Measurements from ENCODE around the gene SUGP2. TPM values are rescaled to one million over a fixed set of nuclear protein-coding genes. Genes with fewer than 3 reads are reported as not detected.

Gene SUGP2
- total RNA-seq, 2 experiments from 2014 or later, result 104 to 112 TPM

DNA sequence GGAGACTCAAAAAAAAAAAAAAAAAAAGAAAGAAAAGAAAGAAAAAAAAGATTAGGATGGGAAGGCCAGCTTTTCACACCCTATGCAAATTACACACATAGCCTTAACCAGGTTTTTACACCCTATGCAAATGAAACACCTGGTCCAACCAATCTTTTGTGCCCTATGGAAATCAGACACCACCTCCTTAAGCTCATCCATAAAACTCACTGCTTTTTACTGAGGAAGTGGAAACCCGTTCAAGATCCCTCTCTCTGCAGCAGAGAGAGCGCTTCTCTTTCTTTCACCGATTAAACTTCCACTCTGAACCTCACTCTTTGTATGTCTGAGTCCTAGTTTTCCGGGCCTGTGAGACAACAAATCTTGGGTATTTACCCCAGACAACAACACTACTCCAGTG lies 67.0 kb downstream of the SUGP2 start:
- CTCF ChIA-PET, result no interaction called here
- Mint-ChIP-seq H3K4me3 (no peak overlapping the region), H3K27ac (no peak overlapping the region), H3K27me3 (peaks cover 11% of the 10 kb centered on the region), H3K9me3 (no peaks in the 10 kb centered on the region), H3K4me1 (ENCODE audit: low read depth) (peaks cover 6% of the 10 kb centered on the region), H3K36me3 (ENCODE audit: low read depth) (no peaks in the 10 kb centered on the region)
- ATAC-seq (no peak), DNase-seq (no peak)
- POLR2A ChIA-PET, result no interaction called here
- TF ChIP-seq, protein P1, sequence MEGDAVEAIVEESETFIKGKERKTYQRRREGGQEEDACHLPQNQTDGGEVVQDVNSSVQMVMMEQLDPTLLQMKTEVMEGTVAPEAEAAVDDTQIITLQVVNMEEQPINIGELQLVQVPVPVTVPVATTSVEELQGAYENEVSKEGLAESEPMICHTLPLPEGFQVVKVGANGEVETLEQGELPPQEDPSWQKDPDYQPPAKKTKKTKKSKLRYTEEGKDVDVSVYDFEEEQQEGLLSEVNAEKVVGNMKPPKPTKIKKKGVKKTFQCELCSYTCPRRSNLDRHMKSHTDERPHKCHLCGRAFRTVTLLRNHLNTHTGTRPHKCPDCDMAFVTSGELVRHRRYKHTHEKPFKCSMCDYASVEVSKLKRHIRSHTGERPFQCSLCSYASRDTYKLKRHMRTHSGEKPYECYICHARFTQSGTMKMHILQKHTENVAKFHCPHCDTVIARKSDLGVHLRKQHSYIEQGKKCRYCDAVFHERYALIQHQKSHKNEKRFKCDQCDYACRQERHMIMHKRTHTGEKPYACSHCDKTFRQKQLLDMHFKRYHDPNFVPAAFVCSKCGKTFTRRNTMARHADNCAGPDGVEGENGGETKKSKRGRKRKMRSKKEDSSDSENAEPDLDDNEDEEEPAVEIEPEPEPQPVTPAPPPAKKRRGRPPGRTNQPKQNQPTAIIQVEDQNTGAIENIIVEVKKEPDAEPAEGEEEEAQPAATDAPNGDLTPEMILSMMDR (IDR thresholded peaks at IDR 0.05), result no peak
- intact Hi-C loops (cut with micrococcal nuclease), result no loop called here

DNA sequence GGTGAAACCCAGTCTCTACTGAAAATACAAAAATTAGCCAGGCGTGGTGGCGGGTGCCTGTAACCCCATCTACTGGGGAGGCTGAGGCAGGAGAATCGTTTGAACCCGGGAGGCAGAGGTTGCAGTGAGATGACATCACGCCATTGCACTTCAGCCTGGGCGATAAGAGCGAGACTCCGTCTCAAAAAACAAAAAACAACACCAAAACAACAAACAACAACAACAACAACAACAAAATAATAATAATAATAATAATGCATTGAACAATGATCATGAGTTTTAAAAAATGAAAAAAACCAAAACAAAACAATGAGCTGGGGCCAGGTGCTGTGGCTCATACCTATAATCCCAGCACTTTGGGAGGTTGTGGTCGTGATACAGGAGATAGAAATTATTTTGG lies 69.2 kb downstream of the SUGP2 start:
- intact Hi-C loops (cut with micrococcal nuclease), result no loop called here
- DNase-seq (no peak), ATAC-seq (no peak)
- H3K9me3 Mint-ChIP-seq, result no peaks in the 10 kb centered on the region
- H3K27ac Mint-ChIP-seq, result no peak overlapping the region
- POLR2A ChIA-PET, result interaction anchor here (0.6 kb wide), 1 partner anchor 274 kb away, joined by 3 read pairs; no protein-coding TSS in a partner anchor
- H3K4me1 Mint-ChIP-seq (ENCODE audit: low read depth), result peaks cover 6% of the 10 kb centered on the region
- TF ChIP-seq, protein P1 (IDR thresholded peaks at IDR 0.05), result no peak
- CTCF ChIA-PET, result no interaction called here
- no peak overlapping the region for H3K4me3 Mint-ChIP-seq
- peaks cover 11% of the 10 kb centered on the region for H3K27me3 Mint-ChIP-seq
- no peaks in the 10 kb centered on the region for H3K36me3 Mint-ChIP-seq (ENCODE audit: low read depth)

DNA sequence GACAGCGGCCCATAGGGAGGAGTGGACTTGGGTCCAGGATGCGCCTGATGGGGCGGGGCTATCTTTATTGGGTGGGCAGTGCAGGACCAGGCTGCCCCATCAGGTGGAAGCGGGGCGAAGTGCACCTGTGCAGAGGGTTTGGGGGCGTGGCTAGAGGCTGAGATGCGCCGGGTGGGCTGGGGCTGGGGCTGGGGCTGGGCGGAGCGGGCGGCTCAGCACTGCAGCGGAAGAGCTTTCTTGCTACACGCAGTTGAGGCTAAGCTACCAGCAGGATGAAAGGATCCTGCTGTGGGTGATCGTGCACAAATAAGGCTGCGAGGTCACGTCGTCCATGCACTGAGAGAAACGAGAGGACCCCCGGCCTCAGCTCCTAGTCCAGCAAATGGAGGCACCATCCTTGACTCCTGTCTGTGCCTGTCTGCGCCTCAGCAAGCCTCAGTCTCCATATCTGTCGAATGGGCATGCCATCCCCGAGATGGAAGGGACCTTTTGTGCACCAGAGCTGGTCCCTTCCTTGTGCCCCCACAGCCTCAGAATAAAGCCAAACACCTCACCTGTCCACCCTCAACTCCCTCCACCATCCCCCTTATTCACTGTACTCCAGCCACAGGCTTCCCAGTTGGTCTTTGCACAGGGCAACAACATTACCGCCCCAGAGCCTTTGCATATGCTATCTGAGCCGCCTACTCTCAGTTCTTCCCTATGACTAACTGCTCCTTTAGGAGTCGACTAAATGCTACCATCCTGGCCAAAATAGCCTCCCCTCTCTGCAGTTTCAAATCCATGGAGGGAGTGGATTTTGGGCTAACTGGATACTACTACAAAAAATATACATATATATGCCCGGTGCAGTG lies 71.3 kb downstream of the SUGP2 start:
- CTCF ChIA-PET, result interaction anchor here (0.7 kb wide), 1 partner anchor 154 kb away, joined by 3 read pairs; no protein-coding TSS in a partner anchor
- TF ChIP-seq, protein P1 (IDR thresholded peaks at IDR 0.05), result no peak
- no peak overlapping the region for H3K4me3 Mint-ChIP-seq
- peaks cover 6% of the 10 kb centered on the region for H3K4me1 Mint-ChIP-seq (ENCODE audit: low read depth)
- H3K27ac Mint-ChIP-seq, result no peak overlapping the region
- ATAC-seq, result peak; percentile 45
- no peaks in the 10 kb centered on the region for H3K36me3 Mint-ChIP-seq (ENCODE audit: low read depth)
- DNase-seq, result peak; percentile 35
- peaks cover 11% of the 10 kb centered on the region for H3K27me3 Mint-ChIP-seq
- intact Hi-C loops (cut with micrococcal nuclease), result no loop called here
- H3K9me3 Mint-ChIP-seq, result no peaks in the 10 kb centered on the region
- POLR2A ChIA-PET, result interaction anchor here (0.5 kb wide), 1 partner anchor 135 kb away, joined by 3 read pairs; no protein-coding TSS in a partner anchor

DNA sequence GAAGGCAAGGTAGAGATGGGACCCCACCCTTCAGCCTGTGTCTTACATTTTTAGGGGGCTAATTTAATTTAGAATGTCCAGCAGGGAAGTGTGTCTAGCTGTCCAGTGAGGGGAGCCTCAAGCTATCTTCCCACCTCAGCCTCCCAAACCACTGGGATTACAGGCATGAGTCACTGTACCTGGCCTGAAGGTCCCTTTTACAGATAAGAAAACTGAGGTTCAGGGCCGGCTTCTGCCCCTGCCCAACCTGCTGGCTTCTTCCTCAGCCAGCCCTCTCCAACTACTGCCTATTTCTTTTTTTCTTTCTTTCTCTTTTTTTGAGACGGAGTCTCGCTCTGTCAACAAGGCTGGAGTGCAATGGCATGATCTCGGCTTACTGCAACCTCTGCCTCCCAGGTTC lies 72.9 kb downstream of the SUGP2 start:
- DNase-seq, result no peak
- ChIA-PET CTCF (no interaction called here), POLR2A (no interaction called here)
- H3K4me1 Mint-ChIP-seq (ENCODE audit: low read depth), result peaks cover 6% of the 10 kb centered on the region
- intact Hi-C loops (cut with micrococcal nuclease), result no loop called here
- TF ChIP-seq, protein P1 (IDR thresholded peaks at IDR 0.05), result no peak
- H3K36me3 Mint-ChIP-seq (ENCODE audit: low read depth), result no peaks in the 10 kb centered on the region
- H3K4me3 Mint-ChIP-seq, result no peak overlapping the region
- no peaks in the 10 kb centered on the region for H3K9me3 Mint-ChIP-seq
- ATAC-seq, result no peak
- no peak overlapping the region for H3K27ac Mint-ChIP-seq
- peaks cover 8% of the 10 kb centered on the region for H3K27me3 Mint-ChIP-seq

DNA sequence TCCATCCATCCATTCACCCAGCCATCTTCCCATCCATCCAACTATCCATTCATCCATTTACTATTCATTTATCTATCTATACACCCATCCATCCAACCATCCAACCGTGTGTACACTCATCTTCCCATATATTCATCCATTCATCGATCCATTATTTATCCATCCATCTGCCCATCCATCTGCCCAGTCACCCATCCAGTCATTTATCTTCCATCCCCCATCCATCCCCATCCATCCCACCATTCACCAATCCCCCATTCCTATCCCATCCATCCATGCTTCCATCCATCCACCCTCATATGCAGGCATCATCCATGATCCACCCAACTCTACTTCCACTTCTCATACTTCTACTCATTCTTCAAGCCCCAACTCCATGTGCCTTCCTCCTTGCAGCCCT lies 78.3 kb downstream of the SUGP2 start:
- Mint-ChIP-seq H3K9me3 (peaks cover 3% of the 10 kb centered on the region), H3K36me3 (ENCODE audit: low read depth) (no peaks in the 10 kb centered on the region), H3K27me3 (no peaks in the 10 kb centered on the region), H3K4me3 (no peak overlapping the region), H3K27ac (no peak overlapping the region), H3K4me1 (ENCODE audit: low read depth) (no peaks in the 10 kb centered on the region)
- ATAC-seq (no peak), DNase-seq (no peak)
- intact Hi-C loops (cut with micrococcal nuclease), result no loop called here
- CTCF ChIA-PET, result no interaction called here
- TF ChIP-seq, protein P1 (IDR thresholded peaks at IDR 0.05), result no peak
- POLR2A ChIA-PET, result interaction anchor here (0.6 kb wide), 1 partner anchor 37 kb away, joined by 3 read pairs; no protein-coding TSS in a partner anchor
